RWPE1 (cell line): ENCODE results near the gene MKKS.

ENCODE experiments used
- CTCF ChIA-PET: fragments of 350-600 bp; sonication (Branson Sonifier 250); formaldehyde crosslinking; extraction: SDS; loops from one replicate; lab custom pipeline; 2021; lab: Yijun Ruan, JAX
- POLR2A ChIA-PET: fragments of 400-600 bp; formaldehyde crosslinking; extraction: SDS; loops from one replicate; lab custom pipeline; 2020; ENCODE audit warnings: antibody characterized with exemption; ENCODE audit not compliant: low non-redundant PET; lab: Yijun Ruan, JAX
- DNase-seq: peaks from one replicate; pipeline ENCODE4 v3.0.0; 2012; ENCODE audit warnings: low spot score
- H3K27ac ChIP-seq: fragments of 450-650 bp; 2 replicates; pipeline ENCODE4 v1.5.1; 2017
- TF ChIP-seq, protein P1 (sequence below): fragments of 450-650 bp; conservative IDR thresholded peaks from 2 replicates; pipeline ENCODE4 v1.5.1; 2017; ENCODE audit warnings: low read depth, mild to moderate bottlenecking

The MKKS gene

DNA sequence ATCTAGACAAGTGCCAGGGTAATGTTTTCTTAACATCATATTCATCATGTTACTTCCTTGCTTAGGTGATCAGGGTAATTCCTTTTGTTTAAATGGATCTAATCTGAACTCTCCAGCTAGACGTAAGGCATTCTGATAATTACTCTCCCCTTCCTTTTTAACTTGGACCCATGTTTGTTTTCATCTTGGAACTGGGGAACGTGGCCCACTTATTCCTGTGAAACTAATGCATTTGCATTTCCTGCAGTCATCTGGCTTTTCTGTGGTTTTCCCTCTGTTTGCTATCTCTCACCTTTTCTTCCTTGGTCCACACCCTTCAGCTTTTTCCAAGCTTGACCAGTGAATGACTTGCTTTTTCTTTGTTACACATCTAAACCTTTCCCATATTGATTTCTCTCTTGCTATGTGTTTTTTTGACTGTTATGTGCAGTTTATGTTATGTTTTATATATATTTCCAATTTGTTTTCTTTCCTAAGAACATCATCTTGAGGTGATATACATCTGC is 34.4 kb upstream of the MKKS start:
- H3K27ac ChIP-seq: no peak overlapping the region
- TF ChIP-seq, protein P1, sequence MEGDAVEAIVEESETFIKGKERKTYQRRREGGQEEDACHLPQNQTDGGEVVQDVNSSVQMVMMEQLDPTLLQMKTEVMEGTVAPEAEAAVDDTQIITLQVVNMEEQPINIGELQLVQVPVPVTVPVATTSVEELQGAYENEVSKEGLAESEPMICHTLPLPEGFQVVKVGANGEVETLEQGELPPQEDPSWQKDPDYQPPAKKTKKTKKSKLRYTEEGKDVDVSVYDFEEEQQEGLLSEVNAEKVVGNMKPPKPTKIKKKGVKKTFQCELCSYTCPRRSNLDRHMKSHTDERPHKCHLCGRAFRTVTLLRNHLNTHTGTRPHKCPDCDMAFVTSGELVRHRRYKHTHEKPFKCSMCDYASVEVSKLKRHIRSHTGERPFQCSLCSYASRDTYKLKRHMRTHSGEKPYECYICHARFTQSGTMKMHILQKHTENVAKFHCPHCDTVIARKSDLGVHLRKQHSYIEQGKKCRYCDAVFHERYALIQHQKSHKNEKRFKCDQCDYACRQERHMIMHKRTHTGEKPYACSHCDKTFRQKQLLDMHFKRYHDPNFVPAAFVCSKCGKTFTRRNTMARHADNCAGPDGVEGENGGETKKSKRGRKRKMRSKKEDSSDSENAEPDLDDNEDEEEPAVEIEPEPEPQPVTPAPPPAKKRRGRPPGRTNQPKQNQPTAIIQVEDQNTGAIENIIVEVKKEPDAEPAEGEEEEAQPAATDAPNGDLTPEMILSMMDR: no peak
- no peak for DNase-seq
- ChIA-PET POLR2A (no interaction called here), CTCF (interaction anchor here (0.6 to 0.7 kb wide), 2 partner anchors 953 to 1771 kb away, joined by 3 to 4 read pairs; no protein-coding TSS in a partner anchor)

DNA sequence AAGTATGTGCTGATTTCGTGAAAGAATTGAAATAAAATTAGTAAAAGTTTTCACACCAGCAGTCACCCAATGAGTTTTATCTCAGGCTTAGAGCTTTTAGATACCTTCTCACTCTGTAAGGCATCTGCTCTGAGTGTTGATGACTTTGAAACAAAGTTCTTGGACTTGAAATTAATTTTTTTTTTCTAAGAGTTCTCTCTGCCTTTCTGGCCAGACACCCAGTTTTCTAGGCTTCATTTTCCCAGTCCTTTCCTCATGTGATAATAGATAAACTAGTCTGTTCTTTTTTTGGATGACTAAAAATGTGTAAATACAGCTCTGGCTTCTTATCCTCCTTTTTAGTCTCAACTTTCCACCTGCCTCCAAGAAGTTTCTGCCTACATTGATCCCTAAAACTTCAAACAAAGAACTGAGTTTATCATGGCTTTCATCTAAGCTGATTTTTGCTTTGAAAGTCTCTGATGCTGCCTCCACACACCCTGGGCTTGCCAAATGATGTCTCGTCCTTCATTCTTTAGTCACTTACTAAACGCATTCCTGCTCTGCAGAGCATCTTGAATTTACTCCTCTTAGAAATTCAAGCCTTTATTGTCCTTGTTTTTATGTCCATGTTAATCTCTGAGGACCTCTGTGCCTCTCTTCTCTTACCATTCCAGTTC is 33.8 kb upstream of the MKKS start:
- CTCF ChIA-PET: no interaction called here
- TF ChIP-seq, protein P1: no peak
- POLR2A ChIA-PET: no interaction called here
- H3K27ac ChIP-seq: no peak overlapping the region
- DNase-seq: no peak

DNA sequence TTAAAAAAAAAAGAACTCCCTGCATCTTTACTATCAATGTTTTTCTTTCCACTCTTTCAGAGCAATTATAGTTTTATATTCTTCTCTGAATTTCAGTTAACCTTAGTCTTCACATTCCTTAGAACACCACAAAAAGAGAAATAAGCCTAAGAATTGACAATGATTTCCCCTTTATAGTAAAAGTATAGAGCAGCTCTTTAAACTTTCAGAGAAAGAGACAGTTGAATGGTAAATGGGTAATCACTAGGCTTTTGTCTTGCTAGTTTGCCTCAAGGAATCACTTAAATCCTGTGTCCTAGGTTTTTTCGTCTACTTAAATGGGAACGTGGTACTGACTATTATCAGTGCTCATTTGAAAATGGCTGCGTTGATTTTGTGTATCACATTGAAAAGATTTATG is 32.8 kb upstream of the MKKS start:
- DNase-seq: no peak
- H3K27ac ChIP-seq: no peak overlapping the region
- ChIA-PET POLR2A (no interaction called here), CTCF (interaction anchor here (0.6 kb wide), 1 partner anchor 34 kb away, joined by 4 read pairs; no protein-coding TSS in a partner anchor)
- TF ChIP-seq, protein P1: no peak

DNA sequence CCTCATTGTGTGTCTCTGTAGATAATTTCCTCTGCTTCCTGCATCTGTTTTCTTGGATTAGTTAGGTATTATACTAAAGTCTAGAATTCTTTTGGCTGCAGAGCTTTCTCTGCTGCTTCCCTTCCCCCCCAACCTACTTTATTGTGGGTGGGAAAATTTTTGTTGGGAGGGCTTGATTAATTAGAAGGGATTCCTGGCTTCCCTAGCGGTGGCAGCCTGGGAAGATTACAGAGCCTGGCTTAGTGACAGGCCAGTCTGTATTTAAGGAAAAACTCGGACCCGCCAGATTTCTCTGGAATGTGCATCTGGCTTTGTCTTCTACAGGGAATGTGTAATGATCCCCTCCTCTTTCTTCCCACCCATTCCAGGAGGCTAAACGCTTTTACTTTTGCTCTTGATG is 32.3 kb upstream of the MKKS start:
- ChIA-PET CTCF (no interaction called here), POLR2A (no interaction called here)
- DNase-seq: no peak
- TF ChIP-seq, protein P1: no peak
- no peak overlapping the region for H3K27ac ChIP-seq

DNA sequence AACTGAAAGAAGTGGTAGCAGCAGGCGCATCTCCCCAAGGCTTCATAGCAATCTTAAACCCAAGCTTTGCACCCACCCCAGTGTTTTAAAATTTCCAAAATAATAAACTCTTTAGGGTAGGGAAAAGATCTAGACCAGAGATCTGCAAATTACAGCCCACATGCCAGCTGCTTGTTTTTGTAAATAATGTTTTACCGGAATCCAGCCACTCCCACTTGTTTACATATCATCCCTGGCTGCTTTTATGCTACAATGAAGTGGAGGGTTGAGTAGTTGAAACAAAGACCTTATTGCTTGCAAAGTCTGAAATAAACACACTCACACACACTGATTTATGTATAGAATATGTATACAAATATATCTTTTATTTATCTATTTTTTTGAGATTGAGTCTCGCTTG is 31.1 kb upstream of the MKKS start:
- no peak overlapping the region for H3K27ac ChIP-seq
- ChIA-PET POLR2A (no interaction called here), CTCF (no interaction called here)
- TF ChIP-seq, protein P1: no peak
- DNase-seq: no peak

DNA sequence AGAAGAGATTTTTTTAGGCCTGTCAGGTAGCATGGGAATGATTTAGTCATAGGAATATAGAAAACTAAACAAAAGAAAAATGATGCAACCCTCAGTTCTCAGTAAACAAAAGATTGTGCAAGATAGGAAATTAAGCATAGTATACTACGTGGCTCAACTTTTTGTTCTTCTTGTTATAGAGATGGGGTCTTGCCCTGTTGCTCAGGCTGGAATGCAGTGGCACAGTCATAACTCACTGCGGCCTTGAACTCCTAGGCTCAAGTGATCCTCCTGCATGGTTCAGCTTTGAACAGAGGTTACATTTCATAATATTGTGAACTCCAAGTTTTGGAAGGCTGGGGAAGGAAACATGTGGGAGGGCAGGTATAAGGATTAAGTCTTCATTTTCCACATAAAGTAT is 29.6 kb upstream of the MKKS start:
- H3K27ac ChIP-seq: no peak overlapping the region
- POLR2A ChIA-PET: no interaction called here
- DNase-seq: no peak
- CTCF ChIA-PET: no interaction called here
- TF ChIP-seq, protein P1: no peak
